Umbilical cord (tissue), 2 donors: ENCODE results near the gene KCNK2. TPM values are rescaled to one million over a fixed set of nuclear protein-coding genes. Genes with fewer than 3 reads are reported as not detected.
A peak's percentile ranks its signal among the peaks of the same experiment; 100 is the strongest.

Source experiments
- DNase-seq: peaks from one replicate; pipeline ENCODE4 v3.0.0-alpha.2; 2015; ENCODE audit warnings: low spot score
- total RNA-seq: library from RNA; depleted of rRNA; stranded (reverse); fragments of >200 nt; gene quantifications from one replicate; pipeline ENCODE4 v1.2.3, GENCODE V29; 2014; ENCODE audit warnings: low replicate concordance; ENCODE audit not compliant: insufficient read depth

The KCNK2 gene
- total RNA-seq, 1 donor from 2014 or later: 1.9 TPM

- DNase-seq: no peak
Observed at GRCh38 chr1:215095524-215095923, 13.0 kb downstream of the KCNK2 start.

DNA sequence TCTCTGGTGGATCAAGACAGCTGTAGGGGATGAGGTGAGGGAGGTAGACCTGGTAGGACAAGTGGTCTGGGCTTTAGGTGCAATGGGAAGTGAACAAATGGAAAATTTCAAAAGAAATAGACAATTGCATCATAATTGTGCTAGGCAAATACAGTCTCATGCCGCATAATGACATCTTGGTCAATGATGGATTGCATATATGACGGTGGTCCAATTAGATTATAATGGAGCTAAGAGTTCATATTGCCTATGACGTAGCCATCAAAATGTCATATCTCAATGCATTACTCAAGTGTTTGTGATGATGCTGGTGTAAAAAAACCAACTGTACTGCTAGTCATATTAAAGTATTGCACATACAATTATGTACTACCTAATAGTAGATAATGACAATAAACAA lies 19.0 kb downstream of the KCNK2 start:
- DNase-seq: no peak

DNA sequence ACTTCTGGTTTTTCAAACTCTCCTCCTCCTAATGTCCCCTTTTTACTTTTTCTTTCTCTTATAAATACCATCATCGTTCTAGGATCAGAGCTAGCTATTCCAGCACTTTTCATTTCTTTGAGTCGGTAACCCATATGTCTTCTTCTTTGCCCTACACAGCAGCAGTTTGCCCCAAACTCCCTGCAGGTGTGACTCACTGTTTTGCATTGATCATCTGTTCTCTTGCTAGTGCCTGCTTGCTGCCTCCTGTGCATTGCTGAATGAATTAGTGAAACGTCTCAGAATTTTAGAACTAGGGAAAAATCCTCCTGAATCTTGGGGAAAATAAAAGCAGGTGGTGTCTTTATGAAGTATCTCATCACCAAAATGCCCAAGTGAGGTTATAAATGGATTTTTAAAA lies 21.7 kb downstream of the KCNK2 start:
- DNase-seq: no peak

DNA sequence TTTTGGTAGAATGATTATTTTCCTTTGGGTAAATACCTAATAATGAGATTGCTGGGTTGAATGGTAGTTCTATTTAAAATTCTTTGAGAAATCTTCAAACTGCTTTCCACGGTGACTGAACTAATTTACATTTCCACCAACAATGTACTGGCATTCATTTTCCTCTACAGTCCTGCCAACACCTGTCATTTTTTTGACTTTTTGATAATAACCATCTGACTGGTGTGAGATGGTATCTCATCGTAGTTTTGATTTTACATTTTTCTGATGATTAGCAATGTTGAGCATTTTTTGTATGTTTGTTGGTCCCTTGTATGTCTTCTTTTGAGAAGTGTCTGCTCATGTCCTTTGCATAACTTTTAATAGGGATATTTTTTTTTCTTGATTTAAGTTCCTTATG lies 23.5 kb downstream of the KCNK2 start:
- DNase-seq: no peak

GRCh38 chr1:215109171-215109570 lies 26.6 kb downstream of the KCNK2 start:
- DNase-seq: no peak

DNA sequence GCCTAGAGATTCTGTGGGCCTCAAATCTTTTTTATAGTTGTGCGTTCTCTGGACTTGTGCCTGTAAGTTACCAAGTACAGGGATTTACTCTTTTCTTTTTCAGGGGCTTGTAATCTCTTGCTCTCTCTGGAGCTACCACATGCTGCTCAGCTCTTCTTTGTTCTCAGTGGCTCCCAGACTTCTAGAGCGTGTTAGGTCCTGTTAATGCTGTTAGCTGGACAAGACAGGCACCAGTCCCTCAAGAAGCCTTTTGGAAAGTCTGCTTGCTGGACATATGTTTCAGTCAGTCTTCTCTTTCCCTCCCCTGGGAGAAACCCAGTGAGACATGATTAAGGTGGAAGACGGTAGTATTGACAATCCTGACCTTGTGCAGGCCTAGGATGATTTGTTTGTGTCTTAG lies 29.4 kb downstream of the KCNK2 start:
- no peak for DNase-seq

DNA sequence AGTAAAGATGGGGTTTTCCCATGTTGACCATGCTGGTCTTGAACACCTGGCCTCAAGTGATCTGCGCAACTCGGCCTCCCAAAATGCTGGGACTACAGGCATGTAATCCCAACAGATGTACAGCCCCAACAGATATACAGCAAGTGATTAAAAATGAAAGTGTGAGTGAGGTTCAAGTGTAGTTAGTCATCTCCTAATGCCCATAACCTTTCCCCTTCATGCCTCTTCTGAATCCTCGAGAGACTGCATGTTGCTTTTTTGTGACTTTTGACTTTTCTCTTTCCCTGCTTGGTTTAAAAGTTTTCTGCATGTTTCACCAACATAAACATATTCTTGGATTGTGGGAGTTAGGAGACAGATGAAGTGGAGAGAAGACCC lies 31.2 kb downstream of the KCNK2 start:
- DNase-seq: no peak

DNA sequence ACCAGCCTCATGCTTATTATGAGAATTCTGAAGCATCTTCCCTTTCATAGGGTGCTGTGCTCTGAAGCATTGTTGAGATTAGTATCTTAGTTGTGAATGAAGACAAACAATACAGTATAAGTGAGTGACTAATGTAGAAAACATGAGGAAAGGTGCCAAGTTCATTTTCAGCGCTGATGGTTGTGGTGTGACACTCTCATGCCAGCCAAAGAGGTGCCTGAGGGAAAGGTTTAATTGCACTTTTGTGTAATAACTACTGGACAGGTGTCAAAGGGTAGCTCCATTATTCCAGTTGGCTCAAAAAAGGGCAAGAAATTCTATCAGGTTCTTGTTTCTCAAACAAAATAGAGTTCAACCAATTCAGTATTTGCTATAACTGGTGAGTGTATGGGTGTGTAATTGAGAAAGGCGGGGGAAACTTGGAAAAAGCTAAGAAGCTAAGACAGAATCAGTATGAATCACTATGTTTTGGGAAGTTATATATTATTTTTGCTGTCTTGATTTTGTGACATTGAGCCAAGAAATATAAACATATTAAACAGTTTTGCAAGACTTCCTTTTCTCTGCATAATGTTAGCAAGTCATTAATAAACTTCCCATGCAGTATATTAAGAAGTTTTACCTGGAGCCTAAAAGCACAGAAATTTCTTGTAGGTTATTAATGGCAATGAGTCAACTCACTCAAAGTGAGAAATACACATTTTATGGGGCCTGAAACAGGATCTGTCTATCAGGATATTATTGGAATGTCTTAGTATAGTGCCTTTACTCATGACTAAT lies 31.8 kb downstream of the KCNK2 start:
- DNase-seq: peak; percentile 7

DNA sequence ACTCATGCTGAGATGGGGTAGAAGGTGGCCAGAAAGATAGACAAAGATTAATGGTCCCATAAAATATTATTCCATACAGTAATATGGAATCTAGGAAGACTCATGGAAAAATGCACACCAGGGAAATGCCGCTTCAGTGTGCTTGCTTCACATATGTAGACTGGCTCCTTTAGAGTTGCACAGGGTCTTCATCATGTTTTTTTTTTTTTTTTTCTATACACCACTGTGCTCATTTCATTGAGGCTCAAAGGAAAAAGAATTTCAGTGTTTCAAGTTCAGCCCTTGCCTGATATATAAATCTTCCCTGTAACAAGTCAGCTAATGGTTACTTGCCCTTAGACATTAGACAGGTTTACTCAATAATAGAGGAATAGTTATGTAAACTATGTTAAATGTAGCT lies 33.2 kb downstream of the KCNK2 start:
- DNase-seq: no peak

GRCh38 chr1:215118081-215118480 lies 35.5 kb downstream of the KCNK2 start:
- DNase-seq: no peak

- DNase-seq: no peak
Observed at GRCh38 chr1:215119056-215119455, 36.5 kb downstream of the KCNK2 start.

GRCh38 chr1:215119719-215120365 lies 37.3 kb downstream of the KCNK2 start:
- no peak for DNase-seq

DNA sequence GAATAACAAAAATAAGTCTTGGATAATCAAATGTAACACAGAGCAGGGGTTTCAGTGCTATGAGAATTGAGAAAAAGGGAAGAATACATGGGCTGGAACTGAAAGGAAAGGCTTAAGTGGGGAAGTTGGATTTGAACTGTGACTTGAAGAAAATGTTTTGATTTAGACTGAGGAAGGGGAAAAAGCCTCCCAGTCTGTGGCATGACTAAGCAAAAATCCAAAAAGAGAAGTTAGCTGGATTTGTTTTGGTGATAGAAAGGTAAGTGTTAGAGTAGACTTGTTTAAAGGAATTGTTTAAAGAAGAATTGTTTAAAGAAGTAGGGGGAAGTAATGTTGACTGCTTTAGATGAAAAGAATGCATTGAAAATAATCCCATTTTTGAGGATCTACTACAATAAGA lies 46.0 kb downstream of the KCNK2 start:
- no peak for DNase-seq

- no peak for DNase-seq
Observed at GRCh38 chr1:215131291-215131690, 48.8 kb downstream of the KCNK2 start.

GRCh38 chr1:215132156-215132555 lies 49.6 kb downstream of the KCNK2 start:
- DNase-seq: no peak

DNA sequence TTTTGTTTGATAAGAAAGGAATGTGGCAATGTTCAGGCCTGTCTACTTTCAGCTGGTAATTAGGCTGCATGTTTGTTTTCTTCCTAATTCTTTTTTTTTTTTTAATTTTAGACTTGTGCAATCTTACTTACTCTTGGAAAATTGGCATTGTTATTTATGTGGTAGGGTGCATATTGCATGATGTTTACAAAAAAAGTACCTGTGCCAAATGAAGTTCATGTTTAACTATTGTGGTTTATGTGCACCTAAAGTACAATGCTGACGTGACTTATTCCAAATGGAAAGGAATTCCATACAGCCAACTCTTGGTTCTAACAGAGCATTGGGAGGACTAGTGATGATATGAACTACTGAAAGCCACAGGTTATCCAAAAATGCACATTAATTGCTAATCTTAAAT lies 51.0 kb downstream of the KCNK2 start:
- no peak for DNase-seq

DNA sequence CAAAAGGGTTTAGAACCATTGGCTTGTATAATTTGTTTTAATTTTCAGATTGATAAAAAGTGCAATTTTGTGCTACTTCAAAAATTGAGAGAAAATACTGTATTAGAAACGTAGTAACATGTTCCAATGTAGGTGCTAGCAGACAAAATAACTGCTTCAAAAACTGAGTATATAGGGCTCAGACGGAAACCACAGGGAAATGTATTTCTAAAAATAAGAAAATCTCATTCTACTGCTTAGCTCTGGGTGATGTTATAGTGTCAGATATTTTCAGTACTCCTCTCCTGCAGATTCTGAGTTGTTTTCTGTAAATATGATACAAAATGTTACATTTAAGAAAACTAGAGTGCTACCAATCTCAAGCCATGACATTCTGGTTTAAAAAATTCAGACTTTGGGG lies 55.4 kb downstream of the KCNK2 start:
- no peak for DNase-seq

DNA sequence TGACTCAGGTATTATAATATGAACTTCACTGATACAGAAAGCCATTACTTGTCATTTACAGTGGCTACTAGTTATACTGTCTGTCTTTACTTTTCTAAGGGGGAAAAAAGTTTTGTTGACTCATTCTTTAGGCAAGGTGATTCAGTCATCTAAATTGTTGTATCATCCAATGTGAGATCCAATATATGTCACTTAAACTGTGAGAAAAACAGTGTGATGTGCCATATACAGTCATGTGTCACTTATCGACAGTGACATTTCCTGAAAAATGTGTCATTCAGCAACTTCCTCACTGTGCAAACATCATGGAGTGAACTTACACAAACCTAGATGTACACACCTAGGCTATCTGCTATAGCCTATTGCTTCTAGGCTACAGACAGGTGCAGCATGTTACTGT lies 57.6 kb downstream of the KCNK2 start:
- no peak for DNase-seq

DNA sequence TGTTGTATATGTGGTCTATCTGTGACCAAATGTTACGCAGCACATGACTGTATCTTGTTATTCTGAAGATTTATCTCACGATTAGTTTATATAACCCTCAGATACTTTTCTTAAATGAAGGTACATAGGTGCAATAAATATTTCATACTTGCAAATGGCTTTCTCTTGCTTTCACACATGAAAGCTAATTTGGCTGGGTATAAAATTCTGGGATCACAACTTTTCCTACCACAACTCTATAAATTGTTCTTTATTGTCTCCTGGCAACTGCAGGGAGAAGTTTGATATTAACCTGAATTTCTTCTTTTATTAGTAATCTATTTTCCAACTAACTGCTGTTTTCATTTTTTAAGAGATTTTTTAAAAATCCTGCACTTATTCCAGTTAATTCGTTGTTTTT lies 58.9 kb downstream of the KCNK2 start:
- no peak for DNase-seq

DNA sequence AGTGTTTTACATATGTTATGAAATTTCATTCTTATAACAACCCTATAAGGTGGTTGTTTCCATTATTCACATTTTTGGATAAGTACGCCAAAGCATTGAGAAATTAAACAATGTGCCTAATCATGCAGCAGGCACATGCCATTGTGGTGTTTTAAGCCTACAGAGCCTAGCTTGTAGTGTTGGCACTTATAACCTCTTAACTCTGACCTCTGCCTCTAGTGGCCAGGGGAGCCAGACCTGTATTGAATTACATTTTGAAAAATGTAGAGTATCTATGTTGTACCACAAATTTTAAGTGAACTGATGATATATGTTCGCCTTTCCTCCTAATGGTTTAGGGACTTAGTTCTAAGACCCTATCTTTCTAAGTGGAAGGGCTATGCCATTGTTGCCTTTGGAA lies 61.0 kb downstream of the KCNK2 start:
- DNase-seq: no peak

GRCh38 chr1:215146240-215146975 lies 63.9 kb downstream of the KCNK2 start:
- DNase-seq: peak; percentile 50

DNA sequence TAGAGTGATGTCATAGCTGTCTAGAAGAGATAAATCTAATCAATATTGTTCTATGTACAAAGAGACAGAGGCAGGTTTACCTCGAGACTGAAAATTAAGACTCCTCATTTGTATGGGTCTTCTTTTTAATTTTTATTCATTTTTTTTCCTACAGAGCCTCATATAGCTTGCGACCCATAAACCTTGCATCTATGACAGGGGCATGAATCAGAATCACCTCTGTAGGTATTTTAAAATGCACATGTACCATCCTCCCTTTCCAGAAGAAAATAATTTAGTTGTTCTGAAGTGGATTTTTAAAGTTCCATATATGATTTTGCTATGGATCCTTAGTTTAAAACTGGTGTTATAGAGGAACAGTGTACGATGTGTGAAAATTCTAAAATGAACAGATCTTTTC lies 64.5 kb downstream of the KCNK2 start:
- DNase-seq: no peak
